M059J (cell line): ENCODE results near the gene PDE6B. TPM values are rescaled to one million over a fixed set of nuclear protein-coding genes. Genes with fewer than 3 reads are reported as not detected.
A peak's percentile ranks its signal among the peaks of the same experiment; 100 is the strongest.
"Not testable (repeated sequence)": the region's sequence is repeated elsewhere in the genome, so short reads cannot be mapped to it uniquely, and the experiment has no call there.

ENCODE experiments used
- DNase-seq: peaks from one replicate; pipeline ENCODE4 v3.0.0-alpha.2; 2012; ENCODE audit warnings: low read depth
- total RNA-seq: library from RNA; depleted of rRNA; stranded (reverse); fragments of >200 nt; shearing (Covaris generic); gene quantifications from 2 replicates; pipeline ENCODE4 v1.2.3, GENCODE V29; 2014; rRNA removed

The PDE6B gene
- total RNA-seq, 1 experiment from 2014 or later: not detected

DNA sequence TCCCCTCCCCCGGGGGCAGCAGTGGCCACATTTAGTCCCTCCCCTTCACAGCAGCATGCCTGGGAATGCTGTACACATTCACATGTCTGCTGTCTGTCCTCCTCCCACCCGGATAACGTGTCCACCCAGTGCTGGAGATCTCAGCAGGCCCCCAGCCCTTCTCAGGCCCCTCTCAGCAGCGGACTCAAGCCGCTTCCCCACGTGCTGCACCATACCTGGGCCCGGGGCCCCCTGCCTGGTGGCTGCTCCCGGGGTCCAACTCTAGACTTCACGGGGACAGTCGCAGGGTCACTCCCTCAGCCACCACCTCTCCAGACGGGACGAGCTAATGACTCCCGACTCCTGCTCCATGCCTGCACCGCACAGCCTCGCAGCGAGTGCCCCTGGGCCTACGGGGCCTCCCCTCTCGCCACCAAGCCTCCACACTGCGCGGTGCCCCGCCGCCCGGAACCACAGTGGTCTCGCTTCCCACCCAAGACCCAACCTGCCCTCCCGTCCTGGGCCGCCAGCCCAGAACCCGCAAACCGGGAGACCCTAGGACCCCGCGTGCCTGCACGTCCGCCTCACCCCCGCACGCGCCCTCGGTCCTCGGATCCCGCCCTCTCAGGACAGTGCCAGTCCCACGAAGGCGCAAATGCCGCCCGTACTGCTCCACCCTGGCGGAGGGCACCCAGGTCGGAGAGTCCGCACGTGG, 79.0 kb downstream of the PDE6B start:
- no peak for DNase-seq

DNA sequence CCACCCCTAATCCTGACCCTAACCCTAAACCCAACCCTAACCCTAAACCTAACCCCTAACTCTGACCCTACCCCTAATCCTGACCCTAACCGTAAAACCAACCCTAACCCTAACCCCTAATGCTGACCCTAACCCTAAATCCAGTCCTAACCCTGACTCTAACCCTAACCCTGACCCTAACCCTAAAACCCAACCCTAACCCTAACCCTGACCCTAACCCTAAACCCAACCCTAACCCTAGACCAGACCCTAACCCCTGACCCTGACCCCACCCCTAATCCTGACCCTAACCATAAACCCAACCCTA, 79.6 kb downstream of the PDE6B start:
- no peak for DNase-seq

DNA sequence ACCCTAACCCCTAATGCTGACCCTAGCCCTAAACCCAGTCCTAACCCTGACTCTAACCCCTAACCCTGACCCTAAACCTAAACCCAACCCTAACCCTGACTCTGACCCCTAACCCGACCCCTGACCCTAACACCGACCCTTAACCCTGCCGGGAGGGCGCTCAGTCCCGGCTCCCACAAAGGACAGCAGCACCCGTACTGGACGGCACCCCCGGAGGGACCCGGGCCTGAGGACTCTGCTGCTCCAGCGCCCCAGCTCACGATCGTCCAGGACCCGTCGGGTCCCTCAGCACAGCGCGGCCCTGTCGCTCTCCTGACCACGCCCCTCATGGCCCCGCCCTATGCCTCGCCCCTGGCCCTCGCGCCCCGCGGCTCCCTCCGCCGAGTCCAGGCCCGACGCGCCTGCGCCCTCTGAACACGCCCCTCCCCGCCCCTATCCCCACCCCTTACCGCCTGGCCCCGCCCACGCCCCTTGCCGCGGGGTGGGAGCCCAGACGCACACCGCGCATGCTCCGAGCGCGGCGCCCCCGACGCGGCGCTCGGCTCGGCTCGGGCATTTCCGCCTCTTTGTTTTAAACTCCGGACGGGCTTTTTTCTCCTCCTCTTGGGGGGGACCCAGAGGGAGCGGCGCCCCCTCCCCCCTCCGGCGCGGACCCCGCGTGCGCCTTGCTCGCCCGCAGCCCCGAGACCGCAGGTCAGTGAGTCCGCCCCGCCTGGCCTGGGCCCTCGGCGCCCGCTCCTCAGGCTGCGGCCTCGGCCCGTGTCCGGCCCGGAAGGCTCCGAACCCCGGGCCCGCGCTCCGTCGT, 80.1 kb downstream of the PDE6B start, which contains the start of gene PCGF3:
TSS of gene PCGF3 (plus strand) at position 555 of the 805 bp plus-strand sequence. CDS start 27,849 bp downstream, outside the sequence.
- DNase-seq: peak; percentile 87

DNA sequence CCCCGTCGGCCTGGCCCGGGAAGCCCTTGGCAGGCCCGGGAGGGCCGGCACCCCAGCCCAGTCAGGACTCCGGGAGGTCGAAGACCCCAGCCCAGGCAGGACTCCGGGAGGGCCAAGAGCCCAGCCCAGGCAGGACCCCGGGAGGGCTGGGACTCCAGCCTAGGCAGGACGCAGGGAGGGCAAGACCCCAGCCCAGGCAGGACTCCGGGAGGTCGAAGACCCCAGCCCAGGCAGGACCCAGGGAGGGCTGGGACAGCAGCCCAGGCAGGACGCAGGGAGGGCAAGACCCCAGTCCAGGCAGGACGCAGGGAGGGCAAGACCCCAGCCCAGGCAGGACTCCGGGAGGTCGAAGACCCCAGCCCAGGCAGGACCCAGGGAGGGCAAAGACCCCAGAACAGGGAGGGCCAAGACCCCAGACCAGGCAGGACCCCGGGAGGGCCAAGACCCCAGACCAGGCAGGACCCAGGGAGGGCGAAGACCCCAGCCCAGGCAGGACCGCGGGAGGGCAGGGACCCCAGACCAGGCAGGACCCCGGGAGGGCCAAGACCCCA, 80.8 kb downstream of the PDE6B start:
- DNase-seq: not testable (repeated sequence)

DNA sequence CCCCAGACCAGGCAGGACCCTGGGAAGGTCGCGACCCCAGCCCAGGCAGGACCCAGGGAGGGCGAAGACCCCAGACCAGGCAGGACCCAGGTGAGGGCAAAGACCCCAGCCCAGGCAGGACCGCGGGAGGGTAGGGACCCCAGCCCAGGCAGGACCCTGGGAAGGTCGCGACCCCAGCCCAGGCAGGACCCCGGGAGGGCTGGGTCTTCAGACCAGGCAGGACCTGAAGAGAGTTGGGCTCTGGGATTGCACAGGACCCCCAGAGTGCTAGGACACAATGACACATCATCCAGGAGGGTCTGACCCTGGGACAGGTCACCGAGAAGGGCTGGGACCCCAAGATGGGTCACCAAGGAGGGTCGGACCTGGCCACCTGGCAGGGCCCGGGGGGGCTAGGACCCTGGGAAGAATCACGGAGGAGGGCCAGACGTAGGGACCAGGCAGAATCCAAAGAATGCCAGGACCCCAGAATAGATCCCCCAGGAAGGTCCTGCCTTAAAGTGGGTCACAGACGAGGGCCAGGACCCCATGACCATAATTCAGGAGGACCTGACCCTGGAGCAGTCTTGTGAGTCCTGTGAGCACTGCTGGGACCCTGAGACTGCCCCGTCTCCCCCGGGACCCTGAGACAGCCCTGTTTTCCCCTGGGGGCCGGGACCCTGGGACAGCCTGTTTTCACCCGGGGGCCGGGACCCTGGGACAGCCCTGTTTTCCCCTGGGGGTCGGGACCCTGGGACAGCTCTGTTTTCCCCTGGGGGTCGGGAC, 81.6 kb downstream of the PDE6B start:
- no peak for DNase-seq

DNA sequence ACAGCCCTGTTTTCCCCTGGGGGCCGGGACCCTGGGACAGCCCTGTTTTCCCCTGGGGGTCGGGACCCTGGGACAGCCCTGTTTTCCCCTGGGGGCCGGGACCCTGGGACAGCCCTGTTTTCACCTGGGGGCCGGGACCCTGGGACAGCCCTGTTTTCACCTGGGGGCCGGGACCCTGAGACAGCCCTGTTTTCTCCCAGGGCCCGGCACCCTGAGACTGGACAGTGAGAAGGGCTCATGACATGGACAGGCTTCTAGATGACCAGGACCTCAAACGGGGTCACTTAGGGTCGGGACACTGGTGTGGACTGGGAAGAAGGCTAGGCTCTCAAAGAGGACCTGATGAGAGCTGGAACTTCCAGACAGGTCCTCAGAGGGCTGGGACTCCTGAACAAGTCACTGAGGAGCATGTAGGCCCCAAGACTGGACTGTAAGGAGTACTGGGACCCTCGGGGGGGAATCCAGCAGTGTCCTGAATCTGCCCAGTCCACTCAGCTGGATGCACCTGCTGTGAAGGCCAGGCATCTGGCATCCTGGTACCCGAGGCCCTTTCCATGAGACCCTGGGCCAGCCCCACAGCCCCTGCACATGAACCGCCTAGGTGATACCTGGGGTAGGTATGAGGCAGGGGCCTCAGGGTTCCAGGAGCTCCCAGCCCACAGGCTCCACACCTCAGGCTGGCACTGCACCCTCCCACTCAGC, 82.7 kb downstream of the PDE6B start:
- no peak for DNase-seq

DNA sequence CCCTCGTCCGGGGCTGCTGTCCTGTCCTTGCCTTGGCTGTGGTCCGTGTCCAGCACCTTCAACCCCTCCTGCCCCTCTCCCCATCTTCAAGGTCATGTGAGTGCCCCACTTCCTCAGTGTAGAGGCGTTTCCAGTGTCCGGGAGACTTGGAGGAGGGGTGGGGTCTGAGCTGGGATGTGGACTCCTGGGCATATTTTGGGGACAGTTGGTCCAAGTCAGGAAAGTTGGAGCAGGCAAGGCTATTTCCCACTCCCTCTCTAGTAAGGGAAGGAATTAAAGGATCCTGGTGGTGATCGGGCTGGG, 83.2 kb downstream of the PDE6B start:
- no peak for DNase-seq

DNA sequence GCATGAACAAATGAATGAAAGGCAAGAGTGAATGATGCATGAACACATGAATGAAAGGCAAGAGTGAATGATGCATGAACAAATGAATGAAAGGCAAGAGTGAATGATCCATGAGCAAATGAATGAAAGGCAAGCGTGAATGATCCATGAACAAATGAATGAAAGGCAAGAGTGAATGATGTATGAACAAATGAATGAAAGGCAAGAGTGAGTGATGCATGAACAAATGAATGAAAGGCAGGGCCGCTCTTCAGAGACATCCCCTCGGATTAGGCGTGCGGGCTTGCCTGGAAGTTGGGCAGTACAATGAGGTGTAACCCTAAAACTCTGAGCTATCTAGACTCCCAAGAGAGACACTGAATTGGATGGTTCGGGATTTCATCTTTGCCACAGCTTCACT, 84.0 kb downstream of the PDE6B start:
- DNase-seq: no peak

DNA sequence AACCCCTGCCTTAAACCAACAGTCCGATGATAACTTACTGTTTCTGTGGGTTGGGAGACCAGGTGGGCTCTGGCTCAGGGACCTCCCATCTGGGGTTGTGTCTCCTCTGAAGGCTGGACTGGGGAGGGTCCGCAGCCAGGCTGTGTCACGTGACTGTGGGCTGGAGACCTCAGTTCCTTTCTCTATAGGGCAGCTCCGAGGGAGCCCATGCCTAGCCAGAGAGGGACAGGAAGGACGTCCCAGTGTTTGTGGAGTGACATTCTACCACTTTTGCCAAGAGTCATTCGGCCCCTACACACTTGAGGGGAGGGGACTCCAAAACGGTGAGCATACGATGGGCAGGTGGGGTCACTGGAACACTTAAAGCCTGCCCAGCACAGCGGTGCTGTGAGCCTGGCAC, 84.7 kb downstream of the PDE6B start:
- no peak for DNase-seq

DNA sequence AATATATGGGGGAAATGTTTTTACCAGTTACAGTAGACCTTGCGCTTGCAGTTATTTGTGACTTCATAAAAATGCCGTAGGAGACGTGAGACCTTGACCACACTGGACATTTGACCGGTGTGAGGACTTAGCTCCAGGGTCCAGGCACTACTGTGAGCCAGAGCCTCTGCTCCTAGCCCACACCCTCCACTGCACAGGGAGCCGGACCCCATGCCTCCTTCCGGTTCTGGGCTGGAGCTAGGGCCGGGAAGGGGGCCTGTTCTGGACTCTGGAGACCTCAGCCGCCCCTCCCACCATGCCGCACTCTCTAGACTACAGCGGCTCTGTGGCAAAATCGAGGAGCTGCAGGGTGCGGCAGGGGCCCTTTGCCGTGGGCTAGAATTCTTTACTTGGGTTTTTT, 85.5 kb downstream of the PDE6B start:
- DNase-seq: no peak

DNA sequence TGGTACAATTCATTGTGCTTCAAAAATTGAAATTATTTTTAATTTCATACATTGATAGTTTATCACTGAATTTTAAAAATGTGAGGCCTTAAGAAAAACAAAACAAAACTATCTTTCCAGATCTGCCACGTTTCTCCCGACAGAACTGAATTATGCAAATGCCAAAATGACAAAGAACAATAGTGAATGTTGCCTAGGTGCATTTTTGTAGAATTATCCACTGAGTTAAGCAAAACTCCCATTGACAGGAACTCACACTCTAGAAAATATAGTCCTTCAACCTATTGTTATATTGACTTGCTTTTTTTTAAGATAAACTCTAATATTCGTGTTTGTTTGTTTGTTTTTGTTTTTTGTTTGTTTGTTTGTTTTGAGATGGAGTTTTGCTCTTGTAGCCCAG, 86.7 kb downstream of the PDE6B start:
- no peak for DNase-seq

DNA sequence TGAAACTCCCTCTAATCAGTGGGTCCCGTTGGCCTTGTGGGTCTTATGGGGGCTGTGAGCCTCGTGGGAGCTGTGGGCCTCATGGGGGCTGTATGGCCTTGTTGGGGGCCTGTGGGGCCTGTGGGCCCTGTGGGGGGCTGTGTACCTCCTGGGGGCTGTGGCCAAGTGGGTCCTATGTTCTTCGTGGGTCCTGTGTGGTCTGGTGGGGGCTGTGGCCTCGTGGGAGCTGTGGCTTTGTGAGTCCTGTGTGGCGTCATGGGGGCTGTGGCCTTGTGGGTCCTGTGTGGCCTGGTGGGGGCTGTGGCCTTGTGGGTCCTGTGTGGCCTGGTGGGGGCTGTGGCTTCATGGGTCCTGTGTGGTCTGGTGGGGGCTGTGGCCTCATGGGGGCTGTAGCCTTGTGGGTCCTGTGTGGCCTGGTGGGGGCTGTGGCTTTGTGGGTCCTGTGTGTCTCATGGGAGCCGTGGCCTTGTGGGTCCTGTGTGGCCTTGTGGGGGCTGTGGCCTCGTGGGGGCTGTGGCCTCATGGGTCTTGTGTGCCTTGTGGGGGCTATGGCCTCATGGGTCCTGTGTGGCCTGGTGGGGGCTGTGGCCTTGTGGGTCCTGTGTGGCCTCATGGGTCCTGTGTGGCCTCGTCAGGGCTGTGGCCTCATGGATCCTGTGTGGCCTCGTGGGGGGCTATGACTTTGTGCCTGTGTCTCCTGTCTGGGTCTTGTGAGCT, 87.7 kb downstream of the PDE6B start:
- no peak for DNase-seq

DNA sequence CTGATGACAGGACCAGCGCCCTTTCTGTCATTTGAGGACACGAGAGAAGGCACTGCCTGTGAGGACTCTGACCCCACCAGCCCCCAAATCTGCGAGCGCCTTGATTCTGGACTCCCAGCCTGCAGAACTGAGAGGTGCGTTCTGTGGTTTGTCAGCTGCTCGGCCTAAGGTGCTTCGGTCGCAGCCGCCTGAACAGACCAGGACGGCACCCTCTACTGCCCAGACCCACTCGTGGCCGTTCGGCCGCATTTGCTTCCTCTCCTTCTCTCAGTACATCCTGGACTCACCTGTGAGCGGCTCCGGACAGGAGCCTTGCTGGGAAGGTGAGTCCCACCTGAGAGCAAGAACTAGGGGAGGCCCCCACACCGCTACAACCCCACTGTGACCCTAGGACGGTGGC, 88.7 kb downstream of the PDE6B start:
- no peak for DNase-seq

DNA sequence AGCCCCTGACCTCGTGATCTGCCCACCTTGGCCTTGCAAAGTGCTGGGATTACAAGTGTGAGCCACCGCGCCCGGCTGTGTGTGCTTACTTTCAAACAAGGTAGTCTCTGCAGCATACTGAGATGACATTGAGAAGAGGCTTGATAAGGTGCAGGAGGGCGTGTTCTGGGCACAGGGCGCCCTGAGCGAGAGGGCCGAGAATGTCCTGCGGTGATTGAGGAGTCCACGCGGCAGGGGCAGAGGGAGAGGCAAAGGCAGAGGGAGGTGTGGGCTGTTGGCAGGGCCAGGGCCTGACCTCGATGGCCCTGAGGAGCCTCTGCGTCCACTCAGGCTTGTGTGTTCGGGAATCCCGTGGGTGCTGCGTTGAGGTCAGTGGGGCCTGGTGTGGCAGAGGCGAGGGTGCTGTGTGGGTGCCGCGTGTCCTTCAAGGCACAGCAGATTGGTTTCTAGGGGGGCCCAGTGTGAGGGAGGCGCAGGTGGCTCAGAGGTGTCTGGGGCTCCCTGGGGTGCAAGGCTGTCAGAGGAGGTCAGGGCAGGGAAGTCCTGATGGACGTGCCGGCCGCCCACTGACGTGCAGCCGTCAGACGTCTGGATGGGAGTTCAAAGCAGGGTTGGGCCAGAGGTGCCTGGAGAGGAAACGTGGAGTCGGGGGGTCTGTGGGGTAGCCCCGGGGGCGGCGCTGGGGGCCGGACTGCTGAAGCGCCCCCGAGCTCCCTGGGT, 92.4 kb downstream of the PDE6B start:
- DNase-seq: no peak

DNA sequence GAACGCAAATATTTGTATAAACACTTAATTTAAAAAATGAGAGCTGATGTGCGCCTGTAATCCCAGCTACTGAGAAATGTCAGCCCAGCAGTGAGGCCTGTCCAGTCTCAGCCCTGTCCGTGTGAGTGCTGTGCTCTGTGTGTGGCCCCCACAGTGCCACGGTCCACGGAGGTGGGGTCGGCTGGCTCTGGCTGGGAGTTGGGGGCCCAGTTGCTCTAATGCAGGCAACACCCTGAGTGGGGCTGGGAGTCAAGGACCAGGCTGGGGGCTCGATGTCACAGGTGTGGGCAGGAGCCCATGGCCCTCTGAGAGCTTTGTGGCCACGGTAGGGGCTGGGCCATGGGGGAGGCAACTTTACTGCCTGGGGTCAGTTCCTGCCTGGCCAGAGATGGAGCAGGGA, 93.1 kb downstream of the PDE6B start:
- DNase-seq: no peak

Other genes starting within 250 kb of the PDE6B start
- 7.0 and 18.4 TPM in 2 replicates for gene ZNF721, start 126.4 kb upstream of the PDE6B start, total RNA-seq
- gene PIGG, start 126.4 kb upstream of the PDE6B start, total RNA-seq: 31.4 and 38.2 TPM in 2 replicates
- not detected in 2 replicates for gene TMEM271, start 49.3 kb upstream of the PDE6B start, total RNA-seq
- 157 and 216 TPM in 2 replicates for gene ATP5ME, start 48.7 kb downstream of the PDE6B start, total RNA-seq
- gene MYL5, start 49.0 kb downstream of the PDE6B start, total RNA-seq: 0.99 and 7.5 TPM in 2 replicates
- not detected in 2 replicates for gene SLC49A3, start 63.6 kb downstream of the PDE6B start, total RNA-seq
- 25.3 and 33.3 TPM in 2 replicates for gene PCGF3, start 80.3 kb downstream of the PDE6B start, total RNA-seq
- not detected in 2 replicates for gene CPLX1, start 200.6 kb downstream of the PDE6B start, total RNA-seq